PC-9 (cell line): ENCODE measurements around the gene NFKB2.

ENCODE experiments used
- EZH2 ChIP-seq: fragments of 200-600 bp; sonication (generic); IDR thresholded peaks from 2 replicates; pipeline ENCODE4 v1.8.0; 2017; ENCODE audit warnings: antibody characterized with exemption, low read depth
- TF ChIP-seq, protein P1 (sequence below): fragments of 200-600 bp; sonication (generic); conservative IDR thresholded peaks from 2 replicates; pipeline ENCODE4 v1.6.1; 2017; ENCODE audit warnings: mixed run types, antibody characterized with exemption, mild to moderate bottlenecking, moderate library complexity

GRCh38 chr10:102412293-102412692 is 16.8 kb downstream of the NFKB2 start:
- TF ChIP-seq, protein P1, sequence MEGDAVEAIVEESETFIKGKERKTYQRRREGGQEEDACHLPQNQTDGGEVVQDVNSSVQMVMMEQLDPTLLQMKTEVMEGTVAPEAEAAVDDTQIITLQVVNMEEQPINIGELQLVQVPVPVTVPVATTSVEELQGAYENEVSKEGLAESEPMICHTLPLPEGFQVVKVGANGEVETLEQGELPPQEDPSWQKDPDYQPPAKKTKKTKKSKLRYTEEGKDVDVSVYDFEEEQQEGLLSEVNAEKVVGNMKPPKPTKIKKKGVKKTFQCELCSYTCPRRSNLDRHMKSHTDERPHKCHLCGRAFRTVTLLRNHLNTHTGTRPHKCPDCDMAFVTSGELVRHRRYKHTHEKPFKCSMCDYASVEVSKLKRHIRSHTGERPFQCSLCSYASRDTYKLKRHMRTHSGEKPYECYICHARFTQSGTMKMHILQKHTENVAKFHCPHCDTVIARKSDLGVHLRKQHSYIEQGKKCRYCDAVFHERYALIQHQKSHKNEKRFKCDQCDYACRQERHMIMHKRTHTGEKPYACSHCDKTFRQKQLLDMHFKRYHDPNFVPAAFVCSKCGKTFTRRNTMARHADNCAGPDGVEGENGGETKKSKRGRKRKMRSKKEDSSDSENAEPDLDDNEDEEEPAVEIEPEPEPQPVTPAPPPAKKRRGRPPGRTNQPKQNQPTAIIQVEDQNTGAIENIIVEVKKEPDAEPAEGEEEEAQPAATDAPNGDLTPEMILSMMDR: no peak
- TF ChIP-seq EZH2: no peak
